K562 (cell line): Measurements from ENCODE around the gene UBE2QL1. TPM values are rescaled to one million over a fixed set of nuclear protein-coding genes. Genes with fewer than 3 reads are reported as not detected.

Experiments used
- ATAC-seq: fragments of 200-7000 bp; cut with Tn5 transposase; 3 replicates; pipeline ENCODE4 v1.9.1; 2020; ENCODE audit warnings: moderate library complexity
- BruUV-seq: library from RNA; stranded (reverse); fragments of 400-500 nt; replicated peaks from 2 replicates; lab custom pipeline; 2021; lab: Mats Ljungman, UMichigan
- CTCF ChIA-PET: fragments of 300-600 bp; formaldehyde crosslinking; extraction: SDS; loops from one replicate; lab custom pipeline; 2021; ENCODE audit warnings: low intra/inter-chr PET ratio; lab: Yijun Ruan, JAX
- POLR2A ChIA-PET: fragments of 300-600, 350-650 bp; sonication (Branson Sonifier 250); formaldehyde crosslinking; extraction: SDS; loops from one replicate; lab custom pipeline; 2021; ENCODE audit warnings: antibody characterized with exemption, inconsistent platforms; lab: Yijun Ruan, JAX
- DNase-seq, 4 experiments: peaks; one replicate each; pipeline versions ENCODE4 v3.0.0 to v3.0.0-alpha.2; 2011 to 2018; ENCODE audit warnings: low spot score in 3 of 4, mixed read lengths in 3 of 4; ENCODE audit errors: extremely low read depth in 1 of 4
- FAIRE-seq: peaks from 2 replicates; lab custom pipeline; 2011; peaks lifted over from hg19 to GRCh38; lab: Jason Lieb, UNC
- H2AFZ ChIP-seq: 2 replicates; pipeline ENCODE4 v1.6.0; 2011; ENCODE audit warnings: low read depth, low read length, control low read depth, inconsistent platforms
- H3K27ac ChIP-seq: fragments of 200-600 bp; 3 replicates; pipeline ENCODE4 v1.8.0; 2011; ENCODE audit warnings: low read depth, mild to moderate bottlenecking, control low read depth, inconsistent platforms, low read length, moderate library complexity, mixed read lengths; ENCODE audit errors: extremely low read depth
- H3K27me3 ChIP-seq, 2 experiments: fragments of 300-600 bp in 1 of 2; 2 replicates in 1 of 2; 3 replicates in 1 of 2; pipeline versions ENCODE4 v1.6.0 to v1.8.0; 2011; ENCODE audit warnings: inconsistent platforms in 2 of 2, low read length in 2 of 2, mild to moderate bottlenecking in 1 of 2, mixed read lengths in 1 of 2, moderate library complexity in 1 of 2; ENCODE audit not compliant: control insufficient read depth in 2 of 2, insufficient read depth in 2 of 2
- H3K36me3 ChIP-seq: fragments of 300-600 bp; 3 replicates; pipeline ENCODE4 v1.8.0; 2011; ENCODE audit warnings: mild to moderate bottlenecking, low read length, inconsistent platforms; ENCODE audit not compliant: control insufficient read depth, insufficient read depth
- H3K4me1 ChIP-seq, 2 experiments: fragments of 200-600 bp in 1 of 2; replicated peaks in 1 of 2; 2 replicates in 1 of 2; 3 replicates in 1 of 2; pipeline versions ENCODE4 v1.5.1 to v1.8.0; 2011; ENCODE audit warnings: inconsistent platforms in 2 of 2, low read length in 2 of 2, mild to moderate bottlenecking in 1 of 2, mixed read lengths in 1 of 2, moderate library complexity in 1 of 2; ENCODE audit not compliant: control insufficient read depth in 2 of 2, insufficient read depth in 2 of 2
- H3K4me2 ChIP-seq: 2 replicates; pipeline ENCODE4 v1.6.1; 2011; ENCODE audit warnings: low read length, control low read depth, inconsistent platforms, mixed read lengths; ENCODE audit not compliant: insufficient read depth
- H3K4me3 ChIP-seq: fragments of 200-600 bp; sonication (generic), shearing (Covaris generic); 2 replicates; pipeline ENCODE4 v1.5.1; 2016; ENCODE audit warnings: control low read depth, inconsistent platforms
- H3K79me2 ChIP-seq: fragments of 200-600 bp; 3 replicates; pipeline ENCODE4 v1.8.0; 2011; ENCODE audit warnings: low read length, inconsistent platforms; ENCODE audit not compliant: control insufficient read depth, insufficient read depth
- H3K9ac ChIP-seq, 2 experiments: 2 replicates each; pipeline versions ENCODE4 v1.6.0 to v1.6.1; 2011; ENCODE audit warnings: low read depth in 2 of 2, low read length in 2 of 2, control low read depth in 1 of 2, inconsistent platforms in 1 of 2, mild to moderate bottlenecking in 1 of 2, mixed read lengths in 1 of 2; ENCODE audit not compliant: insufficient read depth in 1 of 2
- H3K9me1 ChIP-seq: one replicate; pipeline ENCODE4 v1.6.0; 2011; ENCODE audit warnings: inconsistent platforms, mild to moderate bottlenecking, low read length, moderate library complexity; ENCODE audit not compliant: control insufficient read depth, insufficient read depth
- H3K9me3 ChIP-seq: replicated peaks from 2 replicates; pipeline ENCODE4 v1.5.1; 2011; ENCODE audit warnings: low read depth, low read length, inconsistent platforms; ENCODE audit not compliant: control insufficient read depth, insufficient read depth
- H4K20me1 ChIP-seq: replicated peaks from 2 replicates; pipeline ENCODE4 v1.6.1; 2011; ENCODE audit warnings: low read length, inconsistent platforms, mixed read lengths; ENCODE audit not compliant: control insufficient read depth, insufficient read depth
- NFIX ChIP-seq: fragments of 250-450 bp; sonication (Bioruptor Pico); IDR thresholded peaks from 2 replicates; pipeline ENCODE4 v1.4.0; 2020; ENCODE audit warnings: low read depth, mild to moderate bottlenecking, moderate library complexity
- SREBF1 ChIP-seq: fragments of 150-350 bp; IDR thresholded peaks from 2 replicates; pipeline ENCODE4 v1.6.1; 2014; ENCODE audit warnings: antibody characterized with exemption, low read depth, low read length, borderline replicate concordance
- SRF ChIP-seq, 2 experiments: fragments of 250-450, 450-650 bp in 1 of 2; sonication (Bioruptor Pico) in 1 of 2; sonication (generic) in 1 of 2; formaldehyde crosslinking; IDR thresholded peaks; 2 replicates each; pipeline versions ENCODE4 v1.5.0 to v1.5.1; 2020 to 2022; ENCODE audit warnings: mild to moderate bottlenecking in 1 of 2, missing genetic modification reagents in 1 of 2
- XRCC5 ChIP-seq: fragments of 200-400 bp; formaldehyde crosslinking; IDR thresholded peaks from 2 replicates; pipeline ENCODE4 v1.6.1; 2017; ENCODE audit warnings: low read depth, mild to moderate bottlenecking, low read length
- WGBS: fragments of 100-300 bp; shearing (Covaris generic); methylation state at CpG from one replicate; pipeline ENCODE4 v1.1.6; 2016; ENCODE audit warnings: low coverage, mixed read lengths; ENCODE audit not compliant: insufficient coverage; ENCODE audit errors: missing lambda C conversion rate; 5-methylcytosine and 5-hydroxymethylcytosine counted together
- in situ Hi-C: fragments of 300-500 bp; cut with MboI; formaldehyde crosslinking; loops from 4 replicates; pipeline ENCODE4 v1.15.0; 2018; ENCODE audit warnings: inconsistent platforms, mixed read lengths
- intact Hi-C: fragments of 100-400 bp; cut with micrococcal nuclease; formaldehyde crosslinking; loops from 2 replicates; pipeline ENCODE4 v1.14.2; 2022
- polyA plus RNA-seq, 8 experiments: library from polyadenylated mRNA; depleted of rRNA in 4 of 8; stranded (reverse) in 5 of 8; unstranded in 3 of 8; fragments of >200 nt; fragmentation: Nextera tagmentation in 2 of 8; fragmentation: Illumina TruSeq in 1 of 8; extraction: Ambion mirVana in 2 of 8; extraction: Trizol in 1 of 8; gene quantifications; 2 replicates each; pipeline versions ENCODE4 v1.2.1 to v1.2.3, GENCODE V29; 2011 to 2014; ENCODE audit warnings: inconsistent platforms in 1 of 8, missing spikeins in 1 of 8
- total RNA-seq, 7 experiments: library from RNA; depleted of rRNA in 6 of 7; stranded (reverse); fragments of >200 nt in 6 of 7; fragmentation: Illumina TruSeq in 2 of 7; extraction: Trizol in 2 of 7; gene quantifications; 2 replicates each; pipeline versions ENCODE4 v1.2.1 to v1.2.3, GENCODE V29; 2011 to 2021; ENCODE audit warnings: low replicate concordance in 1 of 7
- TF ChIP-seq, protein P1 (sequence below): sonication (generic); formaldehyde crosslinking; IDR thresholded peaks from 2 replicates; pipeline ENCODE4 v1.8.1; 2023; ENCODE audit warnings: mild to moderate bottlenecking, missing genetic modification reagents, moderate library complexity
- TF ChIP-seq, protein P2 (sequence below): fragments of 250-450 bp; sonication (Bioruptor Pico); IDR thresholded peaks from 2 replicates; pipeline ENCODE4 v1.8.0; 2021; ENCODE audit warnings: moderate library complexity, mild to moderate bottlenecking, inconsistent platforms

UBE2QL1 gene
- total and polyA plus RNA-seq, 9 of the 15 experiments (the other 6 are each of a cell fraction or from before 2014, with no cell fraction given), result not detected

DNA sequence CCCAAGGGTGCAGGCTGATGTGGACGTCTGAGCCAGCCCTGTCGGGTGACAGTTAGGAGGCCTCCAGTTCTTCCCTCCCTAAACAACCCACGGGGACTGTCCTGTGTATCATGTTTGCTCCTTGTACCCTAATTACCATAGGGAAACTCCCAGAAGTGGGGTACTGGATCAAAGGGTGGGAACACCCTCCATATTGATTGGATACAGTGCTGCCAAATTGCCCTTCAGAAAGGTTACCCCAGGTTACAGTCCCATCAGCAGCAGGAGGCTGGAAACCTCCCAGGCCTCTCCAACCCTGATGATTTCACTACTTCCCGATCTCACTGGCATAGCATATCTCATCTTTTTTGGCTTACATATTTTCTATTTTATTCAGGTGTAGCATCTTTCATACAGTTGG is 22.0 kb downstream of the UBE2QL1 start:
- no peaks in the 10 kb centered on the region for H3K9me3 ChIP-seq
- in situ Hi-C loops (no loop called here), intact Hi-C loops (no loop called here)
- ChIA-PET POLR2A (no interaction called here), CTCF (no interaction called here)
- H3K36me3 ChIP-seq, result no peaks in the 10 kb centered on the region
- no peak for TF ChIP-seq NFIX (CRISPR knock-in tag)
- TF ChIP-seq XRCC5, result no peak
- TF ChIP-seq, protein P1, sequence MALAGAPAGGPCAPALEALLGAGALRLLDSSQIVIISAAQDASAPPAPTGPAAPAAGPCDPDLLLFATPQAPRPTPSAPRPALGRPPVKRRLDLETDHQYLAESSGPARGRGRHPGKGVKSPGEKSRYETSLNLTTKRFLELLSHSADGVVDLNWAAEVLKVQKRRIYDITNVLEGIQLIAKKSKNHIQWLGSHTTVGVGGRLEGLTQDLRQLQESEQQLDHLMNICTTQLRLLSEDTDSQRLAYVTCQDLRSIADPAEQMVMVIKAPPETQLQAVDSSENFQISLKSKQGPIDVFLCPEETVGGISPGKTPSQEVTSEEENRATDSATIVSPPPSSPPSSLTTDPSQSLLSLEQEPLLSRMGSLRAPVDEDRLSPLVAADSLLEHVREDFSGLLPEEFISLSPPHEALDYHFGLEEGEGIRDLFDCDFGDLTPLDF (CRISPR knock-in tag), result no peak
- TF ChIP-seq SRF (CRISPR knock-in tag; IDR thresholded peaks at IDR 0.05), result no peak
- no peak for TF ChIP-seq SREBF1
- TF ChIP-seq, protein P2, sequence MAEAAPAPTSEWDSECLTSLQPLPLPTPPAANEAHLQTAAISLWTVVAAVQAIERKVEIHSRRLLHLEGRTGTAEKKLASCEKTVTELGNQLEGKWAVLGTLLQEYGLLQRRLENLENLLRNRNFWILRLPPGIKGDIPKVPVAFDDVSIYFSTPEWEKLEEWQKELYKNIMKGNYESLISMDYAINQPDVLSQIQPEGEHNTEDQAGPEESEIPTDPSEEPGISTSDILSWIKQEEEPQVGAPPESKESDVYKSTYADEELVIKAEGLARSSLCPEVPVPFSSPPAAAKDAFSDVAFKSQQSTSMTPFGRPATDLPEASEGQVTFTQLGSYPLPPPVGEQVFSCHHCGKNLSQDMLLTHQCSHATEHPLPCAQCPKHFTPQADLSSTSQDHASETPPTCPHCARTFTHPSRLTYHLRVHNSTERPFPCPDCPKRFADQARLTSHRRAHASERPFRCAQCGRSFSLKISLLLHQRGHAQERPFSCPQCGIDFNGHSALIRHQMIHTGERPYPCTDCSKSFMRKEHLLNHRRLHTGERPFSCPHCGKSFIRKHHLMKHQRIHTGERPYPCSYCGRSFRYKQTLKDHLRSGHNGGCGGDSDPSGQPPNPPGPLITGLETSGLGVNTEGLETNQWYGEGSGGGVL (CRISPR knock-in tag), result no peak
- no peaks in the 10 kb centered on the region for H4K20me1 ChIP-seq
- H3K9ac ChIP-seq, result no peak overlapping the region
- H3K27me3 ChIP-seq, result peaks cover 37 to 66% of the 10 kb centered on the region in 2 experiments
- no peak overlapping the region for H3K4me3 ChIP-seq
- DNase-seq (no peak), FAIRE-seq (no peak), ATAC-seq (no peak)
- no peak overlapping the region for H3K27ac ChIP-seq
- no peak overlapping the region for H3K4me2 ChIP-seq
- WGBS, result 0% methylated on average over 4 of the region's 4 CpGs
- BruUV-seq, result no TSS peak
- no peaks in the 10 kb centered on the region for H3K9me1 ChIP-seq
- no peak overlapping the region for H2AFZ ChIP-seq
- H3K4me1 ChIP-seq, result no peaks in the 10 kb centered on the region
- no peaks in the 10 kb centered on the region for H3K79me2 ChIP-seq
